DMS114 treated with DMSO at 0.1 percent for 48 hours (cell line): ENCODE data around the gene SPA17.
A peak's percentile ranks its signal among the peaks of the same experiment; 100 is the strongest.

Experiments
- DNase-seq: peaks from one replicate; lab custom pipeline; 2025; ENCODE audit not compliant: unreplicated experiment; lab: John Stamatoyannopoulos, UW

Gene SPA17

GRCh38 chr11:124673333-124674167, at the start of gene SPA17, which contains the start of gene SIAE:
Gene SPA17, plus strand, starts transcription at chr11:124673904. Its CDS starts 1,361 bp downstream, at chr11:124675265.
Gene SIAE, minus strand, starts transcription at chr11:124673739. Its CDS starts 31 bp downstream, at chr11:124673708.
- peak; percentile 72 for DNase-seq

GRCh38 chr11:124625504-124626168, 48.1 kb upstream of the SPA17 start:
- DNase-seq: no peak

DNA sequence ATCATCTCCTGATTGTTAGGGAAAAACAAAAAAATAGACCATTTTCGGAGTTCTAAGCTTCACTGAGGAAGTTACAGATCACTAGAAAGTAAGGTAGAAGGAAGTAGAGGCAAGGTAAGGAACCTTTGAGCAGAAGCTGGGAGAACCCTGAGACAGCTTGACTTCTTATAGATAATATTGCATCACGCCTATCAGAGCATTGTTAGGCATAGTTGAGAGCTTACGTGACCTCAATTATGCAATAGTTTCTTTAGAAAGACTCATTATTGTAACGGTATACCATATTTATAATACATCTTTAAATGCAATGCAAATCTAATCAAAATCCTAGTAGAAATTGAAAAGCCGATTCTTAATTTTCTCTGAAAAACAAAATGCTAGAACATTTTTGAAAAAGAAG, 46.2 kb upstream of the SPA17 start:
- no peak for DNase-seq

DNA sequence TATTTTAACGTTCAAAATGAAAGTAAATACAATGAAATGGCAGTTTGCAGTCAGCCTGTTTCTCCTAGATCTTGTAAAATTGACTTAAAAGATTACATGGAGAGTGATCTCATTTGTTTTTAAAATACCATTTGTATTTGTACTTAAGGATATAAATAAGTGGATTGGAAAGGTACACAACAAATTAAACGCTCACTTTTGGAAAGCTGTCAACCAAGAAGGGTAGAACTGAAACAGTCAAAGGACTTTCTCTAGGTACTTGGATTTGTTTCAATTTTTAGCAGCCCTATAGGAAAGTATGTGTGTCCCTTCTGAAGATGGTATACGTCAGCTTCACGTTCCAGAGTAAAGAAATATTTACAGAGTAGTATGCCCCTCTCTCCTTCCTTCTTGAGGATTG, 43.7 kb upstream of the SPA17 start:
- no peak for DNase-seq

GRCh38 chr11:124633355-124633754, 40.3 kb upstream of the SPA17 start:
- DNase-seq: peak; percentile 6

DNA sequence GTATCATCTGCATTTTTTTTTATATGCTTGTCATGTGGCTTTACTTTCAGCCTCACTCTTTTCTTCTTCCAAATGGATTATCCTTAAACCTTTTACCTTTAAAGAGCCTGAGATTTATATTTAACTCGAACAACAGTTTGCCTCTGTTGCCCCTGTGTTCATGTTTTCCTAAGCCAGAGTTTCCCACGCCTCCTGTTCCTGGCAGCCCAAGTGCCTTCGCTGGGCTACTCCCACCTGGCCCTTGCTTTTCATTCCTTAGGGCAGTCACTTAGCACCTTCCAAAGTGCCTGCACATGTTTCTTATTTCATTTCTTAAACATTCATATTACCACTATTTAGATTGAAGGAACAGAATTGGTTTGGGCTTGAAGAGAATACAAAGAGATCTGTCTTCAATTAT, 37.8 kb upstream of the SPA17 start:
- no peak for DNase-seq

GRCh38 chr11:124638500-124638899, 35.2 kb upstream of the SPA17 start:
- DNase-seq: no peak

GRCh38 chr11:124639186-124639585, 34.5 kb upstream of the SPA17 start:
- no peak for DNase-seq

DNA sequence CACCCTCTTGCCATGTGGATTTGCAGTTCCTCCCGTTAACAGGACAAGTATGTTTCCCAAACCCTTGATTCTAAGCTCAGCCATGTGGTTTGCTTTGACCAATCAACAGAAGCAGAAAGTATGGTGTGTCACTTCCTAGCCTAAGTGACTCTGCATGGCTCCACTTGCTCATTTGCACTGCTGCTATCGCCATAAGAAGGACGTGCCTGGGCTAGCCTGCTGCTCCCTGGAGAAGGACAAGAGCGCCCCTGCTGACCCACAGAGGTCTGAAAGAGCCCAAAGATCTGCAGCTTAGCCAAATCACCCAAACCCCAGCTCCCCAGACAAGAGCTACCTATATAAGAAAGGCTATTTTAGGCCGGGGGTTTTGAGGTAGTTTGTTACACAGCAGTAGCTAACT, 33.0 kb upstream of the SPA17 start:
- no peak for DNase-seq

GRCh38 chr11:124642628-124643027, 31.1 kb upstream of the SPA17 start:
- DNase-seq: no peak

- no peak for DNase-seq
These were observed 30.6 kb upstream of the SPA17 start for GRCh38 chr11:124643042-124643604.

- DNase-seq: no peak
These were observed 29.9 kb upstream of the SPA17 start for GRCh38 chr11:124643605-124644425.

- peak; percentile 65 for DNase-seq
These were observed 29.1 kb upstream of the SPA17 start for GRCh38 chr11:124644426-124645280.

GRCh38 chr11:124646148-124646547, 27.6 kb upstream of the SPA17 start:
- no peak for DNase-seq

DNA sequence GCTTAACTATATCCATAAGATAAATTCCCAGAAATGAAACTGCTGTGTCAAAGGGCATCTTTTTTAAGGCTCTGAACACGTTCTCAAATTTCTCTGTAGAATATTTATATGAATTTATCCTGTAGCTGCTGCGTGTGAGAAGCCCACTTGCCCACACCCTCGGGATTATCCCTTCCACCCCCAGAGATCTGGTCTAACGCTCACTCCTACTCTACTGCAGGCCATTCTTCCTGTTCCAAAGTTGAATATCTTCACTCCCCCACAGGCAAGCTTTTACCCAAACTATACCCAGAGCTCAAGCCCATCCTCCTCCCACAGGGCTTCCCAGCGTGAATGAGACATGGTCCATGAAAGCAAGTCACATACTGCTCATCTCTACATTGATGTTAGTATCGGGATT, 25.1 kb upstream of the SPA17 start:
- no peak for DNase-seq

DNA sequence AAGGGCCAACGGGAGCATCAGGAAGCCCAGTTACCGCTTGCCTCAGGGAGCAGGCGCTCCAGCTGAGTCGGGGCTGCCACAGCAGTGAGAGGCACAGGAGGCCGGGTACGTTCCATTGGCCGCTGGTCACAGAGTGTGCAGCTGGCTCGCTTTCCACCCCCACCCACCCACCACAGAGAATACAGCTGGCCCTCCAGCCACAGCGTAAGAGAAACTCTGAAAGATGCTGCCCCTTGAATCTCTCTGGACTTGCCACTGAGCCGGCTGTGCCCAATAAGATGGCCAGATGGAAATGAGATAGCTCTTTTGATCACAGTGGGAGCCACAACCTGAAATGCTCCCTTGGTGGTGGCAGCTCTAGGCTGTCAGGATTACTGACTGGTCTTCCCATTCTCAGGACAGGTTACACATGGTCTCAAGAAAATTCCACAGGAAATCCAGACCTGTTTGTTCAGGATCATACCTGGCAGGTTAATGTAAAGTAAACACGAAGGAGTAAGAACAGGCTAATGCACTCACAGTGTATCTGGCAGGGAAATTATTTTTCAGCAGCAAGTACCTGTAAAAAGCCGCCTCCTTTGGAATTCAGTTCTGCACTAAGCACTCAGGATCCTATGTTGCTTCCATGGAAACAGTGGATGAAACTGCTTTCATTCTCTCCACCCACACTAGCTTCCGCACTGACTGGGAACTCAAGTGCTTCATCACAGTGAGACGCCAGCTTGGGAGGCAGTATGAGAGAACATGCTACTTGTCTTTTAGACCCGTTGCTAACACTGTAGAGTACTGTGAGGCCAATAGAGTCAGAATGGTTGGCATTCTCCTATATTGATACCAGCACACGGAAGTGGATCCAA, 16.7 kb upstream of the SPA17 start:
- DNase-seq: no peak

GRCh38 chr11:124657904-124658303, 15.8 kb upstream of the SPA17 start:
- no peak for DNase-seq

GRCh38 chr11:124658501-124658900, 15.2 kb upstream of the SPA17 start:
- no peak for DNase-seq

- no peak for DNase-seq
These were observed 14.7 kb upstream of the SPA17 start for GRCh38 chr11:124658986-124659385.
